GM23248 (cell line): ENCODE data around the gene YIPF6.

ENCODE experiments used
- EZH2 ChIP-seq: fragments of 200-600 bp; sonication (generic); IDR thresholded peaks from 2 replicates; pipeline ENCODE4 v1.6.1; 2018; ENCODE audit warnings: antibody characterized with exemption, mild to moderate bottlenecking; ENCODE audit not compliant: insufficient read depth, poor library complexity, severe bottlenecking
- EZH2phosphoT487 ChIP-seq: fragments of 200-600 bp; sonication (generic); IDR thresholded peaks from 2 replicates; pipeline ENCODE4 v1.6.1; 2018; ENCODE audit warnings: antibody characterized with exemption, moderate library complexity, mild to moderate bottlenecking, low read depth; ENCODE audit not compliant: insufficient read depth

GRCh38 chrX:68579810-68580209, 81.0 kb downstream of the YIPF6 start:
- no peak for TF ChIP-seq EZH2
- no peak for TF ChIP-seq EZH2phosphoT487
